Measurements from ENCODE around the gene AATF.

GRCh38 chr17:36937001-36937958 lies 11.5 kb upstream of the AATF start, which contains the start of gene LHX1:
- TF ChIP-seq EZH2 (optimal IDR thresholded peaks at IDR 0.05; ENCODE audit: low read depth, low read length): no peak
- TF ChIP-seq CTCF (IDR thresholded peaks at IDR 0.05; ENCODE audit: low read length): no peak
